Keratinocyte (primary cell): ENCODE data around the gene HESX1.

Experiments
- CTCF ChIP-seq, 3 experiments: IDR thresholded peaks in 1 of 3; conservative IDR thresholded peaks in 1 of 3; optimal IDR thresholded peaks in 1 of 3; 2 replicates in 2 of 3; 3 replicates in 1 of 3; pipeline versions ENCODE3 to v1.5.1; 2011; ENCODE audit warnings: low read length in 3 of 3, mild to moderate bottlenecking in 3 of 3, moderate library complexity in 2 of 3, control low read depth in 1 of 3, inconsistent platforms in 1 of 3; ENCODE audit not compliant: insufficient read depth in 2 of 3; ENCODE audit errors: extremely low read depth in 1 of 3
- EZH2 ChIP-seq: IDR thresholded peaks from one replicate; pipeline ENCODE4 v1.6.1; 2012; ENCODE audit warnings: inconsistent platforms, mild to moderate bottlenecking, low read length, moderate library complexity

- TF ChIP-seq CTCF (optimal IDR thresholded peaks at IDR 0.05 in 1 of 3, IDR thresholded peaks at IDR 0.05 in 1 of 3, conservative IDR thresholded peaks at IDR 0.05 in 1 of 3; ENCODE audit: extremely low read depth in 1 of 3, insufficient read depth in 2 of 3, low read length in 3 of 3) (no peak), EZH2 (no peak)
These were observed 39.6 kb downstream of the HESX1 start for GRCh38 chr3:57160076-57160764.
